ENCODE data around the gene SCML1. TPM values are rescaled to one million over a fixed set of nuclear protein-coding genes. Genes with fewer than 3 reads are reported as not detected.

Gene SCML1
- total RNA-seq, 1 experiment from 2014 or later: 7.0 TPM

GRCh38 chrX:17705211-17705610, 32.1 kb upstream of the SCML1 start:
- no peaks in the 10 kb centered on the region for H3K9me3 ChIP-seq (ENCODE audit: control insufficient read depth, insufficient read depth, low read depth, low read length)
- no peaks in the 10 kb centered on the region for H3K27me3 ChIP-seq (ENCODE audit: control insufficient read depth, insufficient read depth, low read length)
- in situ Hi-C loops (cut with HindIII; ENCODE audit: low pct_unique_long_range_greater_than_20kb, low sequenced_read_pairs): no loop called here
- BruUV-seq (replicated peaks): no TSS peak
- no peak overlapping the region for H3K27ac ChIP-seq (ENCODE audit: low read length)
- no peak for ATAC-seq
- ChIA-PET CTCF (no interaction called here), POLR2A (no interaction called here)
- TF ChIP-seq TCF7L2 (IDR thresholded peaks at IDR 0.05; ENCODE audit: low read depth, low read length) (no peak), SIN3A (IDR thresholded peaks at IDR 0.05; ENCODE audit: borderline replicate concordance, insufficient read depth, low read depth, low read length) (no peak), POLR2AphosphoS5 (IDR thresholded peaks at IDR 0.05; ENCODE audit: low read depth, low read length) (no peak), REST (IDR thresholded peaks at IDR 0.05; ENCODE audit: insufficient read depth in 1 of 2, low read depth in 2 of 2, low read length in 1 of 2) (no peak), CTCF (IDR thresholded peaks at IDR 0.05) (no peak)
- no peaks in the 10 kb centered on the region for H3K4me1 ChIP-seq (ENCODE audit: control insufficient read depth, insufficient read depth, low read length)
- H3K36me3 ChIP-seq (ENCODE audit: control insufficient read depth, insufficient read depth, low read length): no peaks in the 10 kb centered on the region
- DNase-seq (ENCODE audit: low read depth, low spot score): no peak
- no peak overlapping the region for H3K4me3 ChIP-seq (ENCODE audit: low read depth in 2 of 2, low read length in 2 of 2)
- intact Hi-C loops (cut with micrococcal nuclease; ENCODE audit: unreplicated experiment): no loop called here

- H3K36me3 ChIP-seq (ENCODE audit: control insufficient read depth, insufficient read depth, low read length): no peaks in the 10 kb centered on the region
- DNase-seq (ENCODE audit: low read depth, low spot score): no peak
- no peaks in the 10 kb centered on the region for H3K9me3 ChIP-seq (ENCODE audit: control insufficient read depth, insufficient read depth, low read depth, low read length)
- no peak for ATAC-seq
- ChIA-PET POLR2A (no interaction called here), CTCF (no interaction called here)
- no peaks in the 10 kb centered on the region for H3K4me1 ChIP-seq (ENCODE audit: control insufficient read depth, insufficient read depth, low read length)
- intact Hi-C loops (cut with micrococcal nuclease; ENCODE audit: unreplicated experiment) (no loop called here), in situ Hi-C loops (cut with HindIII; ENCODE audit: low pct_unique_long_range_greater_than_20kb, low sequenced_read_pairs) (no loop called here)
- no peak overlapping the region for H3K27ac ChIP-seq (ENCODE audit: low read length)
- no TSS peak for BruUV-seq (replicated peaks)
- no peak overlapping the region for H3K4me3 ChIP-seq (ENCODE audit: low read depth in 2 of 2, low read length in 2 of 2)
- TF ChIP-seq CTCF (IDR thresholded peaks at IDR 0.05) (no peak), POLR2AphosphoS5 (IDR thresholded peaks at IDR 0.05; ENCODE audit: low read depth, low read length) (no peak), TCF7L2 (IDR thresholded peaks at IDR 0.05; ENCODE audit: low read depth, low read length) (no peak), REST (IDR thresholded peaks at IDR 0.05; ENCODE audit: insufficient read depth in 1 of 2, low read depth in 2 of 2, low read length in 1 of 2) (no peak), SIN3A (IDR thresholded peaks at IDR 0.05; ENCODE audit: borderline replicate concordance, insufficient read depth, low read depth, low read length) (no peak)
- H3K27me3 ChIP-seq (ENCODE audit: control insufficient read depth, insufficient read depth, low read length): no peaks in the 10 kb centered on the region
Measured at GRCh38 chrX:17706676-17707075, 30.6 kb upstream of the SCML1 start.

Measured in Panc1 (cell line).